HepG2 (cell line): Measurements from ENCODE around the gene DDX18. TPM values are rescaled to one million over a fixed set of nuclear protein-coding genes. Genes with fewer than 3 reads are reported as not detected.

Source experiments
- ADNP ChIP-seq: sonication (generic); formaldehyde crosslinking; IDR thresholded peaks from 2 replicates; pipeline ENCODE4 v1.4.0; 2020; ENCODE audit warnings: missing genetic modification reagents
- AHR ChIP-seq: IDR thresholded peaks from 2 replicates; pipeline ENCODE4 v1.6.1; 2018; ENCODE audit warnings: missing genetic modification reagents, missing compliant biosample characterization
- HNF1B ChIP-seq: sonication (generic); formaldehyde crosslinking; IDR thresholded peaks from 2 replicates; pipeline ENCODE4 v1.5.1; 2020; ENCODE audit warnings: mild to moderate bottlenecking, moderate library complexity, missing genetic modification reagents
- IKZF4 ChIP-seq: sonication (generic); formaldehyde crosslinking; IDR thresholded peaks from 2 replicates; pipeline ENCODE4 v1.5.1; 2020; ENCODE audit warnings: borderline replicate concordance, mild to moderate bottlenecking, low read depth, missing genetic modification reagents; ENCODE audit errors: not compliant biosample characterization
- ISL2 ChIP-seq: sonication (generic); formaldehyde crosslinking; IDR thresholded peaks from 2 replicates; pipeline ENCODE4 v1.5.0; 2020; ENCODE audit warnings: missing genetic modification reagents
- KDM2A ChIP-seq: sonication (generic); formaldehyde crosslinking; IDR thresholded peaks from 2 replicates; pipeline ENCODE4 v1.4.0; 2020; ENCODE audit warnings: low read depth, missing genetic modification reagents, borderline replicate concordance
- KMT2B ChIP-seq: IDR thresholded peaks from 2 replicates; pipeline ENCODE4 v1.6.1; 2016; ENCODE audit warnings: missing genetic modification reagents, missing compliant biosample characterization
- NPAS2 ChIP-seq: sonication (generic); formaldehyde crosslinking; IDR thresholded peaks from 2 replicates; pipeline ENCODE4 v1.8.0; 2022; ENCODE audit warnings: mild to moderate bottlenecking, missing genetic modification reagents, borderline replicate concordance
- PRMT3 ChIP-seq: sonication (generic); formaldehyde crosslinking; IDR thresholded peaks from 2 replicates; pipeline ENCODE4 v1.8.1; 2022; ENCODE audit warnings: low read depth, mild to moderate bottlenecking, moderate library complexity, missing genetic modification reagents, borderline replicate concordance
- SMAD1 ChIP-seq: sonication (generic); formaldehyde crosslinking; IDR thresholded peaks from 2 replicates; pipeline ENCODE4 v1.4.0; 2020; ENCODE audit warnings: missing genetic modification reagents, low read depth, mild to moderate bottlenecking, borderline replicate concordance
- SP5 ChIP-seq: IDR thresholded peaks from 2 replicates; pipeline ENCODE4 v1.6.1; 2016; ENCODE audit warnings: low read depth, borderline replicate concordance
- ZNF280D ChIP-seq: sonication (generic); formaldehyde crosslinking; IDR thresholded peaks from 2 replicates; pipeline ENCODE4 v1.5.1; 2020; ENCODE audit warnings: mild to moderate bottlenecking, missing genetic modification reagents
- ZNF407 ChIP-seq: sonication (generic); formaldehyde crosslinking; IDR thresholded peaks from one replicate; pipeline ENCODE4 v1.5.1; 2020; ENCODE audit warnings: mild to moderate bottlenecking, missing genetic modification reagents; ENCODE audit errors: not compliant biosample characterization
- ZNF552 ChIP-seq: sonication (generic); formaldehyde crosslinking; IDR thresholded peaks from 2 replicates; pipeline ENCODE4 v1.9.0; 2022; ENCODE audit warnings: missing genetic modification reagents, mild to moderate bottlenecking, borderline replicate concordance
- ZNF674 ChIP-seq: sonication (generic); formaldehyde crosslinking; IDR thresholded peaks from 2 replicates; pipeline ENCODE4 v1.5.0; 2020; ENCODE audit warnings: low read depth, mild to moderate bottlenecking, missing genetic modification reagents
- polyA plus RNA-seq, 8 experiments: library from polyadenylated mRNA; depleted of rRNA in 3 of 8; stranded (reverse) in 7 of 8; unstranded in 1 of 8; fragments of >200 nt; fragmentation: Illumina TruSeq in 4 of 8; extraction: Trizol in 4 of 8; gene quantifications; 2 replicates each; pipeline versions ENCODE4 v1.2.1 to v1.2.3, GENCODE V29; 2011 to 2016; ENCODE audit warnings: low read depth in 4 of 8, missing spikeins in 1 of 8, mixed read lengths in 1 of 8; ENCODE audit not compliant: insufficient read depth in 1 of 8
- total RNA-seq, 5 experiments: library from RNA; depleted of rRNA; stranded (reverse); fragments of >200 nt; fragmentation: Illumina TruSeq; extraction: Trizol; gene quantifications; 2 replicates each; pipeline ENCODE4 v1.2.3, GENCODE V29; 2016; ENCODE audit warnings: low read depth in 1 of 5

Gene DDX18
- total and polyA plus RNA-seq, 2 of the 13 experiments (the other 11 are each of a cell fraction or from before 2014, with no cell fraction given), result 64.0 to 134 TPM

GRCh38 chr2:117814417-117815264, at the start of gene DDX18 (continued):
- TF ChIP-seq IKZF4 (CRISPR knock-in tag) (peak; percentile 88), ZNF674 (CRISPR knock-in tag) (no peak), AHR (CRISPR knock-in tag) (peak; percentile 95), HNF1B (peak; percentile 99), SP5 (peak; percentile 29; the same call in 1 of the 2 replicates), ZNF280D (peak; percentile 84; the same call in 1 of the 2 replicates), ZNF407 (CRISPR knock-in tag) (peak; percentile 78), NPAS2 (CRISPR knock-in tag) (no peak), ISL2 (peak; percentile 91), PRMT3 (CRISPR knock-in tag) (peak; percentile 90; the same call in 1 of the 2 replicates), ADNP (no peak), SMAD1 (CRISPR knock-in tag) (peak; percentile 66; the same call in 1 of the 2 replicates), ZNF552 (CRISPR knock-in tag) (peak; percentile 80), KDM2A (CRISPR knock-in tag) (peak; percentile 99), KMT2B (CRISPR knock-in tag) (peak; percentile 98)
